GM06990 (cell line): ENCODE results near the gene MAB21L3.

Source experiments
- DNase-seq: peaks from one replicate; pipeline ENCODE4 v3.0.0-alpha.2; 2011; ENCODE audit not compliant: insufficient read length; ENCODE audit errors: extremely low read depth
- H3K27me3 ChIP-seq: replicated peaks from 2 replicates; pipeline ENCODE4 v1.6.0; 2011; ENCODE audit warnings: low read length; ENCODE audit not compliant: control insufficient read depth, insufficient read depth
- H3K36me3 ChIP-seq: 2 replicates; pipeline ENCODE4 v1.5.1; 2011; ENCODE audit warnings: low read length; ENCODE audit not compliant: control insufficient read depth, insufficient read depth
- H3K4me3 ChIP-seq: replicated peaks from 2 replicates; pipeline ENCODE4 v1.5.1; 2011; ENCODE audit warnings: low read depth, mild to moderate bottlenecking, control low read depth, low read length
- TF ChIP-seq, protein P1 (sequence below): IDR thresholded peaks from 2 replicates; pipeline ENCODE4 v1.5.1; 2011; ENCODE audit warnings: low read length, control low read depth, mild to moderate bottlenecking, inconsistent platforms; ENCODE audit not compliant: insufficient read depth, poor library complexity, severe bottlenecking

Gene MAB21L3

DNA sequence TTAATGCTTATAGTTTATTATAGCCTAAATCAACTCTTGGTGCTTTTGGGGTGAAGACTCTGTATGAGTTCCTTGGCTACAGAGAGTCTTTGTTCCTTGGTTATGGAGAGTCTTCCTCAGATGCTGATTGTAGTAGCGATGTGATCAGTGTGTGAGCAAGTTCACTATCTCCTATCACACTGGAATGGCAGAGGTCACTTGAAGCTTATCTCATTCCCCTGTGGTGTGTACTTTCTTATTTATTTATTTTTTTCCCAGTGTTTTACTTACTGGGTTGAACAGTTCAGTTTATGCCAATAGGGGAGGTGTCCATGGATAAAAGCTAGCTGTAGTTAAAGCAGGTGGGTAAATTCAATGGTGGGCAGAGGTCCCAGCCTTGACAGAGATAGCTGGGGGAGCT is 20.1 kb upstream of the MAB21L3 start:
- Histone ChIP-seq H3K36me3 (no peaks in the 10 kb centered on the region), H3K4me3 (no peak overlapping the region), H3K27me3 (no peaks in the 10 kb centered on the region)
- TF ChIP-seq, protein P1, sequence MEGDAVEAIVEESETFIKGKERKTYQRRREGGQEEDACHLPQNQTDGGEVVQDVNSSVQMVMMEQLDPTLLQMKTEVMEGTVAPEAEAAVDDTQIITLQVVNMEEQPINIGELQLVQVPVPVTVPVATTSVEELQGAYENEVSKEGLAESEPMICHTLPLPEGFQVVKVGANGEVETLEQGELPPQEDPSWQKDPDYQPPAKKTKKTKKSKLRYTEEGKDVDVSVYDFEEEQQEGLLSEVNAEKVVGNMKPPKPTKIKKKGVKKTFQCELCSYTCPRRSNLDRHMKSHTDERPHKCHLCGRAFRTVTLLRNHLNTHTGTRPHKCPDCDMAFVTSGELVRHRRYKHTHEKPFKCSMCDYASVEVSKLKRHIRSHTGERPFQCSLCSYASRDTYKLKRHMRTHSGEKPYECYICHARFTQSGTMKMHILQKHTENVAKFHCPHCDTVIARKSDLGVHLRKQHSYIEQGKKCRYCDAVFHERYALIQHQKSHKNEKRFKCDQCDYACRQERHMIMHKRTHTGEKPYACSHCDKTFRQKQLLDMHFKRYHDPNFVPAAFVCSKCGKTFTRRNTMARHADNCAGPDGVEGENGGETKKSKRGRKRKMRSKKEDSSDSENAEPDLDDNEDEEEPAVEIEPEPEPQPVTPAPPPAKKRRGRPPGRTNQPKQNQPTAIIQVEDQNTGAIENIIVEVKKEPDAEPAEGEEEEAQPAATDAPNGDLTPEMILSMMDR, result no peak
- DNase-seq, result no peak

DNA sequence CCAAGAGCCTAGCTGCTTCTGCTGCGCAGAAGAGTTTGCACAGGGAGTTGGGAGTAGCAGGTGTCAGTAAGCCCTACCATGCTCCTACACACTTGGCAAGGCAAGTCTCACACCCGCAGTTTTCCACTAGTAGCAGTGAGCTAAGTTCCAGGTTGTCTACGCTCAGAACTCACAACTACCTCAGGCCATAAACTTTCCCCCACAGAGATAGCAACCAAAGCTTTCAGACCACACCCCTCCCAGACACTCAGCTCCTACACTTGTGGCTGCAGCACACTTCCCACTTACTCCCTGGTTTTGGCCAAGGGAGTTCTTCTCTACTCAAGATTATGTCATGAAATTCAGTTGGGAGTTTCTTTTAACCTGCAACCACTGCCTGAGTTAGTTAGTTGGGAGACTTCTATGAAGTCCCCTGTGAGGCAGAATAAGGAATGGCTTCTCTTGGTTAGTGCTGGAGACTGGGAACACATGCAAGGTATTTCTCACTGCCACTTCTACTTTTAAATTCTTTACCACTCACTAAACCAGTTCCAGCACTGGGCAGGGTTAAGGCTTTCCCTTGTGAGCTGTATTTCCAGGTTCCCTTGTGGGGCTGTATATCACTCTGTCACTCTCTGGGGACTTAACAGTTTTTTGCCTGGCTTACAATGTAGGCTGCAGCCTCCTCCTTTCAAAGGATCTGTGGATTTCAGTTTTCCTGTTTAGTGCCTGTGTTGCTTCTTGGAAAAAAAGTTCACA is 18.3 kb upstream of the MAB21L3 start:
- DNase-seq, result no peak
- Histone ChIP-seq H3K36me3 (no peaks in the 10 kb centered on the region), H3K4me3 (no peak overlapping the region), H3K27me3 (no peaks in the 10 kb centered on the region)
- TF ChIP-seq, protein P1, result no peak

DNA sequence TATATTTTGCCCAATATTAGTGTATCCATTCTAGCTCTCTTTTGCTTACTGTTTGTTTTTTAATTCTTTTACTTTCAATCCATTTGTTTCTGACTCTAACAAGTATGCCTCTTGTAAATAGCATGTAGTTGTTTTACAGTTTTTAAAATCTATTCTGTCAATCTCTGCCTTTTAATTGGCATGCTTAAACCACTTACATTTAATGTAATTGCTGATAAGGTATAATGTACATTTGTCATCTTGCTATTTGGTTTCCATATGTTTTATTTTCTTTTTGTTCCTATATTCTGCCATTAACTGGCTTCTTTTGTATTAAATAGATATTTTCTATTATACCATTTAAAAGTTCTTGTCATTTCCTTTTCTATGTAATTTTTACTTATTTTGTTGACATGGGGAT is 16.2 kb upstream of the MAB21L3 start:
- Histone ChIP-seq H3K36me3 (no peaks in the 10 kb centered on the region), H3K4me3 (no peak overlapping the region), H3K27me3 (no peaks in the 10 kb centered on the region)
- no peak for DNase-seq
- TF ChIP-seq, protein P1, result no peak

DNA sequence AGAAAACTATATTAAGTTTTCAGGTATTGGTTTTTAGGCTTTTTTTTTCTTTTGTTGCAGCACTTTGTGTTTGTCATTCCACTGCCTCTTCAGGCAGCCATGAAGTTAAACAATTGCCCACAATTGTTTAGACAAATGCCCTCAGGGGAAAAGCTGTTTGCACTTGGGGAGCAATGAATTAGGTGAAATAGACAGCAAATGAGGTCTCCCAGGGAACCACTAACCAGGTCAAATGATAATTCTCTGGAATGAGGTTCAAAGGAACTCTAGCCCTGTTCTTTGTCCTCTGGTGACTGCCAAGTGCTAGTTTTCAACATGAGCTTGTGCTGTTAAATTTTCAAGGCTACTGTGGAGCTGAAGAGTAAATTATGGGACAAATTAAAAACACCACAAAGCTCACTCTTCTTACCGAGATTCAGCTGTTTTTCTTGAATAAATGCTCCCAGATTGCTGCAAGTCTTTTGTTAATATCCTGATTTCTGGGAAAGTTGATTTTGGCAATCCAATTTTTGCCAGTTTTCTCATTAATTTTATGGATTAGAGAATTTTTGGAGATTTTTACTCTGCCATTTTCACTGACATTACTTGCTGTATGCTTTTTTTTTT is 15.1 kb upstream of the MAB21L3 start:
- no peak for DNase-seq

DNA sequence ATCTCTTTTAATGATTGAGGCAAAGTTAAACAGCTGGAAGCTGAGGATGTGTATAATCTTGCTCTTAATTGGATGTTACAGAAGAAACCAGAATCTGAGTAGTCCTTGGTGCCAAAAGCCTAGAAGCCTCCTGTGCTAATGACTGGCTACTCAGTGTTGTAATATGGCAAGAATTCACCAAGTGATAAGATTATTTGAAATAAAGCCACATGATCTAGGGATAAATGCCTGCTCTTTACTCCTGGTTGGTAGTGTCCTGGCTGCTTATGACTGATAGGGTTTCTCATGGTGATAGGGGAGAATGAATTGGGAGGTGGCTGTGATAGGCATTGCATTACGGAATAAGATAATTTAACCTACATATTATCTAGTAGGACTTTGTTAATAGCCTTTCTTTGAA is 13.6 kb upstream of the MAB21L3 start:
- DNase-seq, result no peak
- TF ChIP-seq, protein P1, result no peak
- Histone ChIP-seq H3K36me3 (no peaks in the 10 kb centered on the region), H3K4me3 (no peak overlapping the region), H3K27me3 (no peaks in the 10 kb centered on the region)

More for the DNA sequence above, 15.1 kb upstream of the MAB21L3 start:
- no peaks in the 10 kb centered on the region for H3K36me3 ChIP-seq
- TF ChIP-seq, protein P1, result no peak
- H3K27me3 ChIP-seq, result no peaks in the 10 kb centered on the region
- H3K4me3 ChIP-seq, result no peak overlapping the region

DNA sequence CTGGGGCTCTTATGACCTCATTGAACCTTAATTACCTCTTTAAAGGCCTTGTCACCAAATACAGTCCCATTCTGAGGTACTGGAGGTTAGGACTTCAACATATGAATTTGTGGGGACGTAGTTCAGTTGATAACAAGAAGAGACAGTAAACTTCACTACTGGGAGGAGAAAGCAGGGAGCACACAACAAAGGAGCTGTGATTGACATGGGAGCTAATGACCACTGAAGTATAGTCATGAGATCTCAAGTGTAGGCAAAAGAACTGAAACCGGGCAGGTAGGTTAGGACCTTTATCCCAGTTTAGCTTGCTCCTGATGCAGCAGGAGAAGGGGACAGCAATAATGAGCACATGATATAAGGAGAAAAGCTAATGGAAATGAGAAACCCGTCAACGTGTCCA is 11.8 kb upstream of the MAB21L3 start:
- H3K27me3 ChIP-seq, result no peaks in the 10 kb centered on the region
- no peak for DNase-seq

More for the DNA sequence above, 11.8 kb upstream of the MAB21L3 start:
- H3K36me3 ChIP-seq, result no peaks in the 10 kb centered on the region
- TF ChIP-seq, protein P1, result no peak
- no peak overlapping the region for H3K4me3 ChIP-seq
